ENCODE data around the gene CTF1.

- TF ChIP-seq SUZ12 (IDR thresholded peaks at IDR 0.05; ENCODE audit: extremely low read depth, insufficient read depth, insufficient read length) (no peak), ZNF274 (IDR thresholded peaks at IDR 0.05; ENCODE audit: low read depth, low read length) (no peak)
These were observed 25.5 kb upstream of the CTF1 start for GRCh38 chr16:30870904-30871303.

Data from NT2/D1 (cell line).